Measurements from ENCODE around the gene ESF1. TPM values are rescaled to one million over a fixed set of nuclear protein-coding genes. Genes with fewer than 3 reads are reported as not detected.

ESF1 gene
- total and polyA plus RNA-seq, 10 of the 15 experiments (the other 5 are each of a cell fraction or from before 2014, with no cell fraction given) = 9.2 to 36.2 (median 18.4) TPM

DNA sequence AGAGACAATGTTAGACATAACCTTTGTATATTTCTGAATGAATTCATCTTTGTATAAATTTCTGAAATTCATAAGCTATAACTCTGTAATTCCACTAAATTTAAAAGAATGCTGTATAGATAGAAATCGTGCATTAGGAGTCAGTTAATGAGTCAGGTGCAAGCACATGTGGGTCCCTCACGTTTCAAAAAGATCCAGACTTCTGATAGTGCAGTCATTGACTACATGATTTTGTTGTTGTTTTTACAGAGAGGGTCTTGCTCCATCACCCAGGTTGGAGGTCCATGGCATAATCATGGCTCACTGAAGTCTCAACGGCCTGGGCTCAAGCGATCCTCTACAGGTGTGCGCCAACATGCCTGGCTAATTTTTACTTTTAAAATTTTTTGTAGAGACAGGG, 14.6 kb downstream of the ESF1 start:
- intact Hi-C loops (cut with micrococcal nuclease; ENCODE audit: unreplicated experiment) (no loop called here), in situ Hi-C loops (cut with MboI) (no loop called here)
- Histone ChIP-seq H3K4me1 (ENCODE audit: control insufficient read depth, insufficient read depth, low read length) (no peaks in the 10 kb centered on the region), H3K27me3 (replicated peaks in 1 of 2; ENCODE audit: control insufficient read depth in 2 of 2, insufficient read depth in 2 of 2, low read length in 1 of 2) (no peaks in the 10 kb centered on the region), H3K79me2 (ENCODE audit: control insufficient read depth, insufficient read depth, low read length) (no peaks in the 10 kb centered on the region), H3K9ac (ENCODE audit: control insufficient read depth, insufficient read depth, low read length) (no peak overlapping the region), H3K4me2 (ENCODE audit: control insufficient read depth, insufficient read depth) (no peak overlapping the region), H3K27ac (ENCODE audit: control insufficient read depth, insufficient read depth) (no peak overlapping the region), H3K9me3 (replicated peaks; ENCODE audit: control insufficient read depth, insufficient read depth, low read length) (peaks cover 15% of the 10 kb centered on the region), H3K4me3 (no peak overlapping the region), H3K36me3 (ENCODE audit: control insufficient read depth in 2 of 2, insufficient read depth in 2 of 2, low read length in 1 of 2) (peaks cover 4 to 31% of the 10 kb centered on the region in 2 experiments), H2AFZ (ENCODE audit: control insufficient read depth, low read depth, low read length) (no peak overlapping the region), H4K20me1 (ENCODE audit: control insufficient read depth, insufficient read depth) (no peaks in the 10 kb centered on the region)
- POLR2A ChIA-PET = no interaction called here
- 97% methylated on average over 5 of the region's 5 CpGs for WGBS (ENCODE audit: insufficient coverage, insufficient replicate concordance, low lambda C conversion rate, missing lambda C conversion rate)
- no TSS peak for BruUV-seq (replicated peaks)
- CTCF ChIA-PET = interaction anchor here (1.2 to 6.6 kb wide), 10 partner anchors 7 to 309 kb away, joined by 3 to 93 read pairs (median 14); no protein-coding TSS in a partner anchor
- DNase-seq (ENCODE audit: low read depth, low spot score) (no peak), ATAC-seq (no peak), FAIRE-seq (no peak)
- TF ChIP-seq CBX5 (IDR thresholded peaks at IDR 0.05; ENCODE audit: low read depth) (no peak), EED (IDR thresholded peaks at IDR 0.05; ENCODE audit: low read depth) (no peak)
- RAD21 ChIA-PET (ENCODE audit: unreplicated experiment) = interaction anchor here (4.1 to 5.7 kb wide), 3 partner anchors 18 to 222 kb away, joined by 23 to 57 read pairs (median 41); no protein-coding TSS in a partner anchor
- SMC1A ChIA-PET (ENCODE audit: uncharacterized antibody, unreplicated experiment) = interaction anchor here (1.6 to 4.5 kb wide), 4 partner anchors 24 to 446 kb away, joined by 5 to 50 read pairs (median 26); no protein-coding TSS in a partner anchor

DNA sequence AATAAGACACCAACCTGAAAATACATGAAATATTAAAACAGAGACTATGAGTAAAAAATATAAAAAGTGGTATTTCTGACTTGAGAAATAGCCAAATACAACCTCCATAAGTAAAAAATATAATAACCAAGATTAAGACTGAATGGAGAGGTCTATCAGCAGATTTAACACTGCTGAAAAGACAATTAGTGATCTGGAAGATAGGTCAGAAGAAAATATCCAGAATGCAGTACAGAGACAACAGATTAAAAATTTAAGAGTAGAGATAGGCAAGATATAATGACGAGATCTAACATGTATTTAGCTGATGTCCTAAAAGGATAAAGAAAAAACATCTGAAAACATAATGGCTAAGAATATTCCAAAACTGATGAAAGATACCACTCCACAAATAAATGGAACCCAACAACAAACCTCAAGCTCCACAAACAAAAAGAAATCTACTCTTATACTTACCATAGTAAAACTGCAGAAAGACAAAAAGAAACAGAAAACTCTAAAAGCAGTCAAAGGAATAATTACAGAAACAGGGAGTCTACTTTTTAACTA, 18.8 kb downstream of the ESF1 start:
- Histone ChIP-seq H3K36me3 (ENCODE audit: control insufficient read depth in 2 of 2, insufficient read depth in 2 of 2, low read length in 1 of 2) (peaks cover 4 to 40% of the 10 kb centered on the region in 2 experiments), H3K9ac (ENCODE audit: control insufficient read depth, insufficient read depth, low read length) (no peak overlapping the region), H3K27ac (ENCODE audit: control insufficient read depth, insufficient read depth) (no peak overlapping the region), H3K4me2 (ENCODE audit: control insufficient read depth, insufficient read depth) (no peak overlapping the region), H4K20me1 (ENCODE audit: control insufficient read depth, insufficient read depth) (no peaks in the 10 kb centered on the region), H3K79me2 (ENCODE audit: control insufficient read depth, insufficient read depth, low read length) (no peaks in the 10 kb centered on the region), H3K4me1 (ENCODE audit: control insufficient read depth, insufficient read depth, low read length) (no peaks in the 10 kb centered on the region), H3K27me3 (replicated peaks in 1 of 2; ENCODE audit: control insufficient read depth in 2 of 2, insufficient read depth in 2 of 2, low read length in 1 of 2) (no peaks in the 10 kb centered on the region), H2AFZ (ENCODE audit: control insufficient read depth, low read depth, low read length) (no peak overlapping the region), H3K9me3 (replicated peaks; ENCODE audit: control insufficient read depth, insufficient read depth, low read length) (peaks cover 15% of the 10 kb centered on the region), H3K4me3 (no peak overlapping the region)
- in situ Hi-C loops (cut with MboI) = no loop called here
- intact Hi-C loops (cut with micrococcal nuclease; ENCODE audit: unreplicated experiment) = no loop called here
- no TSS peak for BruUV-seq (replicated peaks)
- DNase-seq (ENCODE audit: low read depth, low spot score) (no peak), FAIRE-seq (no peak), ATAC-seq (no peak)
- ChIA-PET RAD21 (ENCODE audit: unreplicated experiment) (no interaction called here), CTCF (interaction anchor here (0.9 to 2.8 kb wide), 4 partner anchors 11 to 219 kb away, joined by 3 to 12 read pairs (median 5); no protein-coding TSS in a partner anchor), POLR2A (no interaction called here), SMC1A (ENCODE audit: uncharacterized antibody, unreplicated experiment) (interaction anchor here (0.7 to 1.2 kb wide), 3 partner anchors 9 to 155 kb away, joined by 3 to 4 read pairs (median 4); no protein-coding TSS in a partner anchor)
- 95% methylated on average over 1 of the region's 1 CpG for WGBS (ENCODE audit: insufficient coverage, insufficient replicate concordance, low lambda C conversion rate, missing lambda C conversion rate)
- TF ChIP-seq, protein P1, sequence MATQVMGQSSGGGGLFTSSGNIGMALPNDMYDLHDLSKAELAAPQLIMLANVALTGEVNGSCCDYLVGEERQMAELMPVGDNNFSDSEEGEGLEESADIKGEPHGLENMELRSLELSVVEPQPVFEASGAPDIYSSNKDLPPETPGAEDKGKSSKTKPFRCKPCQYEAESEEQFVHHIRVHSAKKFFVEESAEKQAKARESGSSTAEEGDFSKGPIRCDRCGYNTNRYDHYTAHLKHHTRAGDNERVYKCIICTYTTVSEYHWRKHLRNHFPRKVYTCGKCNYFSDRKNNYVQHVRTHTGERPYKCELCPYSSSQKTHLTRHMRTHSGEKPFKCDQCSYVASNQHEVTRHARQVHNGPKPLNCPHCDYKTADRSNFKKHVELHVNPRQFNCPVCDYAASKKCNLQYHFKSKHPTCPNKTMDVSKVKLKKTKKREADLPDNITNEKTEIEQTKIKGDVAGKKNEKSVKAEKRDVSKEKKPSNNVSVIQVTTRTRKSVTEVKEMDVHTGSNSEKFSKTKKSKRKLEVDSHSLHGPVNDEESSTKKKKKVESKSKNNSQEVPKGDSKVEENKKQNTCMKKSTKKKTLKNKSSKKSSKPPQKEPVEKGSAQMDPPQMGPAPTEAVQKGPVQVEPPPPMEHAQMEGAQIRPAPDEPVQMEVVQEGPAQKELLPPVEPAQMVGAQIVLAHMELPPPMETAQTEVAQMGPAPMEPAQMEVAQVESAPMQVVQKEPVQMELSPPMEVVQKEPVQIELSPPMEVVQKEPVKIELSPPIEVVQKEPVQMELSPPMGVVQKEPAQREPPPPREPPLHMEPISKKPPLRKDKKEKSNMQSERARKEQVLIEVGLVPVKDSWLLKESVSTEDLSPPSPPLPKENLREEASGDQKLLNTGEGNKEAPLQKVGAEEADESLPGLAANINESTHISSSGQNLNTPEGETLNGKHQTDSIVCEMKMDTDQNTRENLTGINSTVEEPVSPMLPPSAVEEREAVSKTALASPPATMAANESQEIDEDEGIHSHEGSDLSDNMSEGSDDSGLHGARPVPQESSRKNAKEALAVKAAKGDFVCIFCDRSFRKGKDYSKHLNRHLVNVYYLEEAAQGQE (IDR thresholded peaks at IDR 0.05; ENCODE audit: low read depth, low read length) = no peak
- TF ChIP-seq EP300 (IDR thresholded peaks at IDR 0.05; ENCODE audit: borderline replicate concordance in 1 of 2, control insufficient read depth in 1 of 2, low read depth in 2 of 2, low read length in 2 of 2) (no peak), MTA3 (IDR thresholded peaks at IDR 0.05; ENCODE audit: borderline replicate concordance, low read length) (no peak), CBX5 (IDR thresholded peaks at IDR 0.05; ENCODE audit: low read depth) (0 out of 2 replicates have a peak, but pooled peaks have one; percentile 13), BHLHE40 (IDR thresholded peaks at IDR 0.05; ENCODE audit: borderline replicate concordance in 1 of 2, low read depth in 2 of 2, low read length in 1 of 2) (no peak), SREBF1 (IDR thresholded peaks at IDR 0.05; ENCODE audit: low read length) (no peak), CEBPB (IDR thresholded peaks at IDR 0.05; ENCODE audit: borderline replicate concordance in 1 of 2, low read depth in 2 of 2, low read length in 2 of 2) (no peak), FOS (IDR thresholded peaks at IDR 0.05; ENCODE audit: borderline replicate concordance, extremely low read depth, insufficient read length) (no peak), ZNF274 (IDR thresholded peaks at IDR 0.05; ENCODE audit: insufficient read depth, insufficient read length) (no peak), TCF7 (IDR thresholded peaks at IDR 0.05; ENCODE audit: borderline replicate concordance) (no peak), NR2C1 (IDR thresholded peaks at IDR 0.05) (no peak), SMAD5 (IDR thresholded peaks at IDR 0.05; ENCODE audit: low read depth) (no peak)

All from GM12878 (cell line).